ENCODE results near the gene ITGA6.
A peak's percentile ranks its signal among the peaks of the same experiment; 100 is the strongest.

Gene ITGA6

GRCh38 chr2:172427256-172427989 lies at the start of gene ITGA6:
Gene ITGA6, plus strand, starts transcription at chr2:172427586.
- peak in 47 of 51 donors; percentile 15 to 84 (median 56) for DNase-seq

DNA sequence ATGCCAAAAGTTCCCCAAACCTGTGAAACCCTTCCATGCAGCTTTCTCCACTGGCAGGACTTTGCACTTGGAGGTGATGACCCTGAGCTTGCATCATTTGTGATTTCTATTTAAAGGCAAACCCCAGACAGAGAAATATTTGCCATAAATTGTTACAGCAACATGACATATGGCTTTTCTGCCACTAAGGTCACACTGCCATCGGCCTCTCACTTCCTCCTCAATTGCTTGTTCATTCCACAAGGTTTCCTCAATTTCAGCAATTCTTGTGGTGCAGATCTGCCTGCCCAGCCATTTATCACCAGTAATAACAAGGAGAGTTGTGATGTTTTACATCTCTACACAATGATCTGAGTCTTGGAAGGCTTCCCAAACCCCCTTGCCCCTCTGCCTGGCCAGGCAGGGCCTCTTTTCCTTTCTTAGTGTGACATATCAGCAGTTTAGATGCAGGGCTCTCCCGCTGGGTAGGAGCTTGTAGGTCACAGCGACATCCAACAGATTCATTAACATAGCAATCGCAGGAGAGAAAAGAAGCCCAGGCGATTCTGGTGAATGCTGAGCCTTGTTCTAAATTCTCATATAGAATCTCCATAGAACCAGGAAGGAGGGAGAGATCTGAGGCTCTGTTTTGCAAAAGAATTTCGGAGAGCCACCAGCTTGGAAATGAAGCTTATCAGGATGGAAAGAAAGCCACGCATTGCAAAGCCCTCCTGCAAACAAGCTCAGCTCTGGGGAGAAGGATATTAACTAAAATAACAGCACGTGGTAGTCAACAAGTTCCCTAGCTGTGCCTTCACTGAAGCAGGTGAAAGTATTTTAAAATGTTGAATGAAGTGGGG lies 46.7 kb upstream of the ITGA6 start:
- DNase-seq = no peak

DNA sequence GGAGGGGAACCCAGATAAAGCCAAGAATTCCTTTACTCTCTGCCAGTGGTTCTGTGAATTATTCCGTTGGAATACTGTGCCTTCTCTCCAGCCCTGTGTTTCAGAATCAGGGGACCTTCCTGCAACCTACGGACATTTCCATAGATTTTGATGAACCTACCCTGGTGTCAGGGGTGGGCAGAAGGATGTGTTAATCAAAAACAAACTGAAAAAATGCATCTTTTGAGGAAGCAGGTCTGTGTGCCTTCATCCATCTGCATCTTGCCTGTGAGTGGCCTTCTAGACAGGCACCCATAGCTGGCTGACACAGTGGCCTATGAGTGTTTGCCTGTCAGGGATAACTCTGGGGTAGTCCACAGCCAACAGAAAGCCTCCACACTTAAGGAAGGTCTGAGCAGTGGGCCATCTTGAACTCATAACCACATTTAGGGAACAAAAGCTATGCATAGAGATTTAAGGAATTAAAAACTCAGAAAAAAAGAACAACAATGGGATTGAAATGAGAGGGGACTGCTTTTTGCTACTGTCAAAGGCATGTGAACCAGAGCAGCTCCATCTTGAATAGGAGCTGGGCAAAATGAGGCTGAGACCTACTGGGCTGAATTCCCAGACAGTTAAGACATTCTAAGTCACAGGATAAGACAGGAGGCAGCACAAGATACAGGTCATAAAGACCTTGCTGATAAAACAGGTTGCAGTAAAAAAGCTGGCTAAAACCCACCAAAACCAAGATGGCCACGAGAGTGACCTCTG lies 45.9 kb upstream of the ITGA6 start:
- DNase-seq = no peak

- DNase-seq = no peak
Measured at GRCh38 chr2:172387361-172387760, 40.0 kb upstream of the ITGA6 start.

- no peak for DNase-seq
Measured at GRCh38 chr2:172389685-172390339, 37.6 kb upstream of the ITGA6 start.

- DNase-seq = no peak
Measured at GRCh38 chr2:172394002-172394401, 33.4 kb upstream of the ITGA6 start.

- DNase-seq = no peak
Measured at GRCh38 chr2:172395503-172395902, 31.9 kb upstream of the ITGA6 start.

GRCh38 chr2:172397148-172397834 lies 30.1 kb upstream of the ITGA6 start:
- DNase-seq = peak in 1 of 51 donors; percentile 0

- DNase-seq = no peak
Measured at GRCh38 chr2:172398440-172398839, 28.9 kb upstream of the ITGA6 start.

DNA sequence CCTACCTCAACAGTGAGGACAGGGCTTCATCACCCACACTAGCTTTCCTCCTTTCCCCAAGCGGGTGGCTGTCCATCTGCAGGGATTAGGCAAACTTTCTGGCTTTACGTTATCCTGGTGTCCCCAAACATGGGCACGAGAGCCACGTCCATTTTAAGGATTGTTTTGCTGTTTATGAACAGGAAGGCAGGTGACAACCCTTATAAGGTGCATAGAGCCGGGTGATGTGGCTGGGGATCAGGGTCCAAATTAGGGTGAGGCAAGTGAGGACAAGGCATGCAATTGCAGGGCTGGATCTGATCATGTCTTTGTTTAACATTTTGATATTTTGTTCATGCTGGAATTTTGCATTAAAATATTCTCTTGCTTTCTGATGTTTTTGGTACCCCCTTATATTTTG lies 27.6 kb upstream of the ITGA6 start:
- DNase-seq = no peak

- DNase-seq = no peak
Measured at GRCh38 chr2:172402198-172402597, 25.2 kb upstream of the ITGA6 start.

DNA sequence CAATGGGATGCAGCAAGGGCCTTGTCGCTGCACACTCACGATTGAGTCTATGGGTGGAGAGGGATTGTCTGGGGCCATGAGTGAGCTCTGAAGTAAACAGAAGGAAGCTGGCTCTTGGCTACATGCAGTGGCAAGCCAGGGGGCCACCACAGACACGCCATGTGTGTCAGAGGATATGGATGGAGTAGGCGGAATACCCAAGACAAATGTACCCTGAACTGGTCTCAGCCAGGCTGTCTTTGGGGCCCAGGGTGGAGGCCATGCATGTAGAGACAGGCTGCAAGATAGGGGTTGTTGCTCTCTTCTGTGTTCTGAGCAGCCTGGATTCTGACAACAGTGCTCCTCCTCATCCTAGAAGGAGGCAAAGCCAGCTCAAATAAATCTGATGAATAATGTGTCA lies 24.0 kb upstream of the ITGA6 start:
- no peak for DNase-seq

DNA sequence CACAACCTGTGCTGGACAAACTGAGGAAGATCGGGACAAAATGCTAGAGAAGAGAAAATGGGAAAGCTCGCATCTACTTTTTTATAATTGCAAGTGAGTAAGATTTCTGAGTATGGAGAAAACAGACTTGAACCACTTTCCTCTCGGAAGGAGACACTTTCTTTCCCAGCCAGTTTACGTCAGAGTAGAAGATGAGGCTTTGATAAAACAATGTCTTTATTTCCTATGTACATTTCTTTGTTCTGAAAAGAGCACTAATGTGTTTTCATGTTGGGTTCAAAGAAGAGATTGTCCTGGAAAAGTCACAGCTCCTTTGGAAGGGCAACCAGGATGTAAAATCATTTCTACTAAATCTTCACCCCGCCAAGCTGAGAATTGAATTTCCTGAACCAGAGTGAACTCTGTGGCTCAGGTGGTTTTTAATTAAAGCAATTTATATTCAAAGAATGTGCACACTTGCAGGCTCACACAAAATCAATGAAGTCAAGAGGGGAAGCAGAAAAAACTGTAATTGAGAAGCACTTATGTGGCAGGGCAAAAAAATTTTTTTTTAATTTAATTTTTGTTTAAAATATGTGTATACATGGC lies 23.4 kb upstream of the ITGA6 start:
- no peak for DNase-seq

GRCh38 chr2:172404824-172405223 lies 22.6 kb upstream of the ITGA6 start:
- DNase-seq = peak in 6 of 51 donors; percentile 6 to 26 (median 13)

DNA sequence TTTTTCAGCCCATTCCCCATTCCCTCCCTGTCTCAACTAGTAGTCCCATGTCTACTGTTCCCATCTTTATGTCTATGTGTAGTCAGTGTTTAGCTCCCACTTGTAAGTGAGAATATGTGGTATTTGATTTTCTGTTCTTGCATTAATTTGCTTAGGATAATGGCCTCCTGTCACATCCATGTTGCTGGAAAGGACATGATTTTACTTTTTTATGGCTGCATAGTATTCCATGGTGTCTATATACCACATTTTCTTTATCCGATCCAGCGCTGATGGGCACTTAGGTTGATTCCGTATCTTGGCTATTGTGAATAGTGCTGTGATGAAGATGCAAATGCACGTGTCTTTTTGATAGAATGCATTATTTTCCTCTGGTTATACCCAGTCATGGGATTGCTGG lies 21.7 kb upstream of the ITGA6 start:
- no peak for DNase-seq

GRCh38 chr2:172408143-172408766 lies 19.1 kb upstream of the ITGA6 start:
- DNase-seq = no peak

DNA sequence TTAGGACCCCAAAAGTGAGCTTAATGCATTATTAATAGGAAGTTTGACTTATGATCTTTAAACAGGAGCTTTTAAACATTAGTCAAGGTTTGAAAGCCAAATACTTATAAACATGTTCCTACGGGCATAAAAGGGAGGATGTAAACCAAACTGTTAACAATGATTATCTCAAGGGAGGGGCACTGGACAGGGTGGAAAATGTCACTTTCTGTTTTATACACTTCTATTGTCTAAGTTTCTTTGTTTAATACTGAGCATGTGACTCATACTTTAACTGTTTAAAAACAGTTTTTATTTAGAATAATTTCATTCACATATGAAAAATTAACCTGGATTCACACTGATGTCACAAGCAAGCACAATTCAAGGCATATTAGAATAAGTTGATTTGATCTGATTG lies 18.3 kb upstream of the ITGA6 start:
- no peak for DNase-seq

- no peak for DNase-seq
Measured at GRCh38 chr2:172412984-172413492, 14.3 kb upstream of the ITGA6 start.

DNA sequence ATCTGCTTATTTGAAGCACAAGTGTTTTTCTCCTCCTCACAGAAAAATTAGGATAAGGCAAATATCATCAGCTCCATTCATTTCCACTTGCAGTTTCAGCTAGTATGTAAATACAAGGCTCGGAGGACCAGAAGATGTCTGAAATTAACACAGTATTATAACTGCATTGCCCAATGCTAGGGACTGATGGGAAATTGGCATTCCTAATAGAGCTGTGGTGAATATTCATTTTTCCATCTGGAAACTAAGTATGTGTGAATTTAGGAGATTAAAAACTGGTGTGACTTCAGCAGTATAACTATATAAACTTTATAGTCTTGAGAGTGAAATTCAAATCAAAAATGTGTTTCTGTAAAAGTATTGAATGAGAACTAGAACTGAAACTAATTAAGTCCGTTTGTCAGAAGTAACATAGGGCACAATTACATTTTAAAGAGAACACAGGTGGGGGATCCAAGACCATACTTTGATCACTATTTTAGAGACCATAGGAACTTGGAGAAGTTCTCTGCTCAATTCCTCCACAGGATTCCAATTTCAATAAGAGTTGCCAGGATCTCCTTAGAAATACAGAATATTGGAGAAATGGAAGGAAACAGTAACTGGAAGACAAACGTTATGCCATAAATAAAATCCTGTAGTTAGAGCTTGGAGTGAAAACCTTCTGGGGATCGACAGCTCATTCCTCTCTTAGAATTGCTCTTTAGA lies 12.1 kb upstream of the ITGA6 start:
- no peak for DNase-seq
